Measurements from ENCODE around the gene SYNE2. TPM values are rescaled to one million over a fixed set of nuclear protein-coding genes. Genes with fewer than 3 reads are reported as not detected.
"Not testable (repeated sequence)": the region's sequence is repeated elsewhere in the genome, so short reads cannot be mapped to it uniquely, and the experiment has no call there.

The SYNE2 gene
- total RNA-seq, 1 experiment from 2014 or later: 33.4 TPM

GRCh38 chr14:63867933-63868921 is 15.4 kb downstream of the SYNE2 start:
- in situ Hi-C loops (cut with HindIII; ENCODE audit: low pct_unique_long_range_greater_than_20kb, low sequenced_read_pairs): no loop called here
- no peak for DNase-seq (ENCODE audit: low read depth, low spot score)

- DNase-seq (ENCODE audit: low read depth, low spot score); in situ Hi-C loops (cut with HindIII; ENCODE audit: low pct_unique_long_range_greater_than_20kb, low sequenced_read_pairs): not testable (repeated sequence)
These were observed 17.3 kb downstream of the SYNE2 start for GRCh38 chr14:63869940-63870752.

- in situ Hi-C loops (cut with HindIII; ENCODE audit: low pct_unique_long_range_greater_than_20kb, low sequenced_read_pairs); DNase-seq (ENCODE audit: low read depth, low spot score): not testable (repeated sequence)
These were observed 17.9 kb downstream of the SYNE2 start for GRCh38 chr14:63870753-63871037.

GRCh38 chr14:63874223-63874622 is 21.4 kb downstream of the SYNE2 start:
- in situ Hi-C loops (cut with HindIII; ENCODE audit: low pct_unique_long_range_greater_than_20kb, low sequenced_read_pairs): no loop called here

GRCh38 chr14:63875311-63875710 is 22.5 kb downstream of the SYNE2 start:
- in situ Hi-C loops (cut with HindIII; ENCODE audit: low pct_unique_long_range_greater_than_20kb, low sequenced_read_pairs): no loop called here

More at GRCh38 chr14:63874223-63874622, 21.4 kb downstream of the SYNE2 start:
- no peak for DNase-seq (ENCODE audit: low read depth, low spot score)

GRCh38 chr14:63877550-63877939 is 24.7 kb downstream of the SYNE2 start:
- in situ Hi-C loops (cut with HindIII; ENCODE audit: low pct_unique_long_range_greater_than_20kb, low sequenced_read_pairs): no loop called here
- DNase-seq (ENCODE audit: low read depth, low spot score): no peak

More at GRCh38 chr14:63875311-63875710, 22.5 kb downstream of the SYNE2 start:
- no peak for DNase-seq (ENCODE audit: low read depth, low spot score)

- in situ Hi-C loops (cut with HindIII; ENCODE audit: low pct_unique_long_range_greater_than_20kb, low sequenced_read_pairs): no loop called here
These were observed 25.2 kb downstream of the SYNE2 start for GRCh38 chr14:63878052-63878451.

GRCh38 chr14:63878792-63879191 is 26.0 kb downstream of the SYNE2 start:
- DNase-seq (ENCODE audit: low read depth, low spot score): no peak
- in situ Hi-C loops (cut with HindIII; ENCODE audit: low pct_unique_long_range_greater_than_20kb, low sequenced_read_pairs): no loop called here

More at GRCh38 chr14:63878052-63878451, 25.2 kb downstream of the SYNE2 start:
- DNase-seq (ENCODE audit: low read depth, low spot score): no peak

GRCh38 chr14:63881926-63882325 is 29.1 kb downstream of the SYNE2 start:
- in situ Hi-C loops (cut with HindIII; ENCODE audit: low pct_unique_long_range_greater_than_20kb, low sequenced_read_pairs): no loop called here
- DNase-seq (ENCODE audit: low read depth, low spot score): no peak

GRCh38 chr14:63887899-63888298 is 35.1 kb downstream of the SYNE2 start:
- DNase-seq (ENCODE audit: low read depth, low spot score): no peak
- in situ Hi-C loops (cut with HindIII; ENCODE audit: low pct_unique_long_range_greater_than_20kb, low sequenced_read_pairs): no loop called here

- no peak for DNase-seq (ENCODE audit: low read depth, low spot score)
- in situ Hi-C loops (cut with HindIII; ENCODE audit: low pct_unique_long_range_greater_than_20kb, low sequenced_read_pairs): no loop called here
These were observed 37.7 kb downstream of the SYNE2 start for GRCh38 chr14:63890553-63890952.

- in situ Hi-C loops (cut with HindIII; ENCODE audit: low pct_unique_long_range_greater_than_20kb, low sequenced_read_pairs): no loop called here
- no peak for DNase-seq (ENCODE audit: low read depth, low spot score)
These were observed 38.6 kb downstream of the SYNE2 start for GRCh38 chr14:63891148-63891975.

- in situ Hi-C loops (cut with HindIII; ENCODE audit: low pct_unique_long_range_greater_than_20kb, low sequenced_read_pairs): no loop called here
- DNase-seq (ENCODE audit: low read depth, low spot score): no peak
These were observed 39.5 kb downstream of the SYNE2 start for GRCh38 chr14:63892265-63892664.

GRCh38 chr14:63893701-63894458 is 41.1 kb downstream of the SYNE2 start:
- DNase-seq (ENCODE audit: low read depth, low spot score): peak; percentile 42
- in situ Hi-C loops (cut with HindIII; ENCODE audit: low pct_unique_long_range_greater_than_20kb, low sequenced_read_pairs): no loop called here

GRCh38 chr14:63895510-63895909 is 42.7 kb downstream of the SYNE2 start:
- in situ Hi-C loops (cut with HindIII; ENCODE audit: low pct_unique_long_range_greater_than_20kb, low sequenced_read_pairs): no loop called here
- DNase-seq (ENCODE audit: low read depth, low spot score): no peak

- in situ Hi-C loops (cut with HindIII; ENCODE audit: low pct_unique_long_range_greater_than_20kb, low sequenced_read_pairs): no loop called here
- peak; percentile 83 for DNase-seq (ENCODE audit: low read depth, low spot score)
These were observed 43.5 kb downstream of the SYNE2 start for GRCh38 chr14:63896278-63896720.

GRCh38 chr14:63897721-63898163 is 44.9 kb downstream of the SYNE2 start:
- peak; percentile 32 for DNase-seq (ENCODE audit: low read depth, low spot score)
- in situ Hi-C loops (cut with HindIII; ENCODE audit: low pct_unique_long_range_greater_than_20kb, low sequenced_read_pairs): no loop called here

All from SK-MEL-5 (cell line).